Measurements from ENCODE around the gene ADARB2.

The ADARB2 gene

GRCh38 chr10:1609648-1609970 lies 127.7 kb downstream of the ADARB2 start:
- DNase-seq: no peak

GRCh38 chr10:1608851-1609647 lies 128.3 kb downstream of the ADARB2 start:
- DNase-seq: no peak

GRCh38 chr10:1608408-1608807 lies 128.9 kb downstream of the ADARB2 start:
- no peak for DNase-seq

GRCh38 chr10:1607466-1607865 lies 129.9 kb downstream of the ADARB2 start:
- DNase-seq: no peak

- no peak for DNase-seq
Measured at GRCh38 chr10:1605999-1606940, 131.1 kb downstream of the ADARB2 start.

GRCh38 chr10:1605121-1605520 lies 132.2 kb downstream of the ADARB2 start:
- DNase-seq: no peak

- DNase-seq: no peak
Measured at GRCh38 chr10:1604246-1604645, 133.1 kb downstream of the ADARB2 start.

- DNase-seq: no peak
Measured at GRCh38 chr10:1603181-1603580, 134.1 kb downstream of the ADARB2 start.

GRCh38 chr10:1602037-1602484 lies 135.3 kb downstream of the ADARB2 start:
- DNase-seq: no peak

- no peak for DNase-seq
Measured at GRCh38 chr10:1601406-1601805, 135.9 kb downstream of the ADARB2 start.

- no peak for DNase-seq
Measured at GRCh38 chr10:1600861-1601260, 136.5 kb downstream of the ADARB2 start.

- no peak for DNase-seq
Measured at GRCh38 chr10:1598393-1599153, 138.8 kb downstream of the ADARB2 start.

- no peak for DNase-seq
Measured at GRCh38 chr10:1597370-1598146, 139.8 kb downstream of the ADARB2 start.

- DNase-seq: no peak
Measured at GRCh38 chr10:1596482-1597099, 140.7 kb downstream of the ADARB2 start.

GRCh38 chr10:1595726-1596125 lies 141.6 kb downstream of the ADARB2 start:
- DNase-seq: no peak

- no peak for DNase-seq
Measured at GRCh38 chr10:1595242-1595600, 142.1 kb downstream of the ADARB2 start.

- no peak for DNase-seq
Measured at GRCh38 chr10:1594372-1595241, 142.7 kb downstream of the ADARB2 start.

- no peak for DNase-seq
Measured at GRCh38 chr10:1591742-1592141, 145.6 kb downstream of the ADARB2 start.

GRCh38 chr10:1591045-1591444 lies 146.3 kb downstream of the ADARB2 start:
- DNase-seq: no peak

GRCh38 chr10:1589257-1589656 lies 148.1 kb downstream of the ADARB2 start:
- DNase-seq: no peak

- no peak for DNase-seq
Measured at GRCh38 chr10:1582739-1583138, 154.6 kb downstream of the ADARB2 start.

Measured in EL (cell line).